SU-DHL-6 (cell line): ENCODE measurements around the gene C11orf65.

ENCODE experiments used
- CTCF ChIP-seq: fragments of 200-600 bp; sonication (generic); IDR thresholded peaks from one replicate; pipeline ENCODE4 v1.5.1; 2017; ENCODE audit warnings: antibody characterized with exemption, mild to moderate bottlenecking, low read length, moderate library complexity; ENCODE audit not compliant: insufficient read depth, poor library complexity, severe bottlenecking
- EZH2phosphoT487 ChIP-seq: fragments of 200-600 bp; sonication (generic), shearing (Covaris generic); conservative IDR thresholded peaks from 2 replicates; pipeline ENCODE4 v1.6.1; 2018; ENCODE audit warnings: mild to moderate bottlenecking, antibody characterized with exemption, low read length, moderate library complexity, mixed read lengths

DNA sequence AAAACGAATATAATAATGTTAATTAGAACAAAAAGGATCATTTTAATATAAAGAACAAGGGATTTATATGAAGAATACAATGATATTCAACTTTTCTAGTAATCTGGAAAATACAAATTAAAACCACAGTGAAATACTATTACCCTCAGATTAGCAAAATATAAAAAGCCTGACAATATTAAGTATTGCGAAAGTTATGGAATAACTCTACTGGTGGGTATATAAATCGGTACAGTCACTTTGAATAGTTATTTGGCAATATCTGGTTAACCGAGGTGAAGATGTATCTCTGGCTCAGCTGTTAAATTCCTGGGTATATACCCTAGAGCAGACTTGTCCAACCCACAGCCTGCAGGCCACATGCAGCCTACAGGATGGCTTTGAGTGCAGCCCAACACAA lies 125.7 kb downstream of the C11orf65 start:
- TF ChIP-seq CTCF, result no peak
- TF ChIP-seq EZH2phosphoT487, result no peak
